Measurements from ENCODE around the gene DYRK4.
"Not testable (repeated sequence)": the region's sequence is repeated elsewhere in the genome, so short reads cannot be mapped to it uniquely, and the experiment has no call there.

Gene DYRK4, protein sequence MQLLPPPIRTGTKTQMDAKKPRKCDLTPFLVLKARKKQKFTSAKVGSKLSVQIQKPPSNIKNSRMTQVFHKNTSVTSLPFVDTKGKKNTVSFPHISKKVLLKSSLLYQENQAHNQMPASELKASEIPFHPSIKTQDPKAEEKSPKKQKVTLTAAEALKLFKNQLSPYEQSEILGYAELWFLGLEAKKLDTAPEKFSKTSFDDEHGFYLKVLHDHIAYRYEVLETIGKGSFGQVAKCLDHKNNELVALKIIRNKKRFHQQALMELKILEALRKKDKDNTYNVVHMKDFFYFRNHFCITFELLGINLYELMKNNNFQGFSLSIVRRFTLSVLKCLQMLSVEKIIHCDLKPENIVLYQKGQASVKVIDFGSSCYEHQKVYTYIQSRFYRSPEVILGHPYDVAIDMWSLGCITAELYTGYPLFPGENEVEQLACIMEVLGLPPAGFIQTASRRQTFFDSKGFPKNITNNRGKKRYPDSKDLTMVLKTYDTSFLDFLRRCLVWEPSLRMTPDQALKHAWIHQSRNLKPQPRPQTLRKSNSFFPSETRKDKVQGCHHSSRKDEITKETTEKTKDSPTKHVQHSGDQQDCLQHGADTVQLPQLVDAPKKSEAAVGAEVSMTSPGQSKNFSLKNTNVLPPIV

GRCh38 chr12:4562034-4562657 is at the start of gene DYRK4:
Gene DYRK4, plus strand, starts transcription at chr12:4562208. Its CDS starts 38 bp downstream, at chr12:4562246.
- DNase-seq, result peak; percentile 54

- DNase-seq, result peak; percentile 59
These were observed 43.8 kb upstream of the DYRK4 start for GRCh38 chr12:4518106-4518728.

- not testable (repeated sequence) for DNase-seq
These were observed 38.6 kb upstream of the DYRK4 start for GRCh38 chr12:4523443-4523842.

DNA sequence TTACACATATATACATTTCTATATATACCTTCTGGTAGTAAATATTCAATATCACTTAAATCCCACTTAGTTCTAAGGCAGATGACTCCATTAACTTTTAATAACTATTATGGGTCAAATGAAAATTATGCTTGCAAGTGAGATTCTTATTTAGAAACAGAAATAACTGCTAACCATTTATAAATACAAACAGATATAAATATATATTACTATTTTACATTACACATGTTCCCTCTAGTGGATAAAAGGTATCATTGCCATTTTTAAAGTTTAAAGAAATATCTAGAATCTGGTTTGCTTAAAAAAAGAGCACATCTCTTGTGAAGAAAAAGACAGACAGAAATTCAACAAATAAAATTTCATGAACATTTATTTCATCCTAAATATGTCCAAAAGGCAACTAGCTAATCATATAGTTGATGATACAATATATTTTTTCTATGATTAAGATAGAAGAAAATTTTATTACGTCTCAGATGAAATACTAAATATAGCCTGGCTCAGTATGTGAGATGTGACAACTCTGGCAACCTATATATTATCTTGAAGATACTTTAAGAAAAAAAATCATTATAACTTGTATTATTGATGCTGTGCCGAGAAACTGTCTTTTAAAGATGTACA is 35.0 kb upstream of the DYRK4 start:
- peak; percentile 11 for DNase-seq

DNA sequence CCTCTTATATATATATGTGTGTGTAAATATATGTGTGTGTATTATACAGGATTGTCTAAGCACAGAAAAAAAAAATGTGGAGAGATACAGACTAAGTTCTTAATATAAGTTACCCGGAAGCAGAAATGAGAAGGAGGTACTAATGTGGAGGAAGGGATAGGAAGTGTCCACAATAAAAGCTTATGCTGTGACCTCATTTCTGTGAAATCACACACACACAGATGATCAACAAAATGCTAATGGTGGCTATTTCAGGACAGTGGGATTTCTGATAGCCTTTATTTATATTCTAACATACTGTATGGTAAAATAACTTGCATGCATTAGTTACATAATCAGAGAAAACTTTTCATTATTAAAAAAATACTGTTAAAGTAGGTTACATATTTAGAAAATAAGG is 31.8 kb upstream of the DYRK4 start:
- no peak for DNase-seq

DNA sequence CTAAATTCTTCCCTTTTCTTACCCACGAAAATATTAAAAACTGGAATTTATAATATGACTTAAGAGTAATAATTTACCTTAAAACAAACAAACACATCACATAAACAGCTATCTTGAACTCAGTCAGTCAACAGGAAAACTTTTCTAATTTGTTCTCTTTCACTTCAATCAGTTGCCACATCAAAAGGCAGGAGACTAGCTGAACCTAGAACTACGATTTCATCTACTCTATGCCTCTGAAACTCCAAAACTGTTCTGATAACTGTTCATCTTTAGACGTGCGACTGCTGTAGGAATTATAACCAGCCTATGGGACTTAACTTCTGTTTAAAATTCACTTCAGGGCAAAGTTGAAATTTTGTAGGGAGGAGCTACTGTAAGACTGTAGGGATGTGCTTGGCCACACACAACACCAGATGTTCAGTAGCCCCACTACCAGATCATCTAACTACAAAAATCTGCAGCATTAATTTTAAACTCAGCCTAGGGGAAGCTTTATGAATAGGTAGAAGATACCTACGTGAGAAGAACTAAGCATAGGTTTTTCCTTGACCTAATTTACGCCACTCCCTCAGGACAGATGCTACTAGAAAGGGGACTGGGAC is 30.9 kb upstream of the DYRK4 start:
- no peak for DNase-seq

DNA sequence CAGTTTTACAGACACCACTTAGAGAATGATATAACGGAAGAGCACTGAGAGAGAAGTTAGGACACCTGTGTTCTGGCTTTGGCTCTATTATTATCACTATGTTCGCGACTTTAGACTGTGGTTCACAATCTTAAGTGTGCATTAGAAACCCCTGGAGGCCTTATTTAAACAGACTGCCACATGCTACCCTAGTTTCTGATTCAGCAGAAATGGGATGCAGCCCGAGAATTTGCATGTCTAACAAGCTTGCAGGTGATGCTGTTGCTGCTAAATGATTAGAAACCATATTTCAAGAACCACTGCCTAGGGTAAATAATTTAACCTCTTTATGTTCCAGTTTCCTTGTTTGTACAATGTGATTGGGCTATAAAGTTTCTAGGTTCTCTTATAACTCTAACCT is 26.9 kb upstream of the DYRK4 start:
- no peak for DNase-seq

DNA sequence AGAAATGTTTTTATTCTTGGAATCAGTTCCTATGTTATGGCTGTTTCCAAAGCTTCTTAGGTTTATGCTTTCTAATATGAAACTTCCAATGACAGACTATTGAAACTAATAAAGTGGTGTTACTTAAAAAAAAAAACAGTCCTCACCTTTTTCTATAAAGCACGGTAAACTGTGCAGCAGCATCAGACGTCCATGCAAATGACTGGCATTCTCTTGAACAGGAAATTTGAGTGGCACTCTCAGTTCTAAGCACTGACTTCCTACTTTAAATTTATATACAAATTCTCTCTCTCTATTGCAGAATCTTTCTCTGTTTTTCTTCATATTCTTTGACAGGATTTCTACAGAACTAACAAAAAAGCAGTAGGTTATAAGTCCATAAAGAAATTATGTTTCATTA is 26.1 kb upstream of the DYRK4 start:
- no peak for DNase-seq

- DNase-seq, result peak; percentile 98
These were observed 23.5 kb upstream of the DYRK4 start, which contains the start of gene RAD51AP1 for GRCh38 chr12:4538207-4539160. Gene RAD51AP1, plus strand, starts transcription at chr12:4538890. Its CDS starts 50 bp downstream, at chr12:4538940.

DNA sequence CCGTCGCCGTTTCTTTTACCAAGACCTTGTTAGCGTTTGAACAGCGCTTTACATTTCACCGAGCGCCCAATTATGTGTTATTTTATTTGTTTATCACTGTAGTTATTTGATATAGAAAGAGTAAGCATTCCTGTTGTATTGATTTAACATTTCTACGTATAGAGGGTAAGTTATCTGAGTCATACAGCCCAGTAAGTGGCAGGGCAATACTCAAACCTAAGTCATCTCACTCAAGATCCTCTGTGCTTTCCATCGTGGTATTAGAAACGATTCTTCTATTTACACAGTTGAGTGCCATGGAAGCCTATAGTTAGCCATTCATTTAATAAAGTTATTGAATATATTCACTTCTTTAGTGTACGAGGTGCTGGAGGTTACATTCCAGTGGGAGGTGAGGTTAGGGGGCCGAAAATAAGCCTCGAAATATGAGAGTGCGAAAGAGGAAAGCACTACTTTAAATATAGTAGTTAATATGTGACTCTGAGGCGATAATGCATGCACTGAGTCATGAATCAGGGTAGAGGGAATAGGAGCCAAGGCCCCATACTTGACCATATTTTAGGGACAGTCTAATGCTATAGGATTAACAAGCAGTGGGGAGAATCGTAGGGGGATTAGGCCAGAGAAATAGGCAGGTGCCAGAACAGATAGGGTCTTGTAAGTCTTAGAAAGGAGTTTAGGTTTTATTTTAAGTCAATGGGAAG is 22.7 kb upstream of the DYRK4 start:
- peak; percentile 3 for DNase-seq

GRCh38 chr12:4540170-4540569 is 21.8 kb upstream of the DYRK4 start:
- no peak for DNase-seq

- no peak for DNase-seq
These were observed 21.4 kb upstream of the DYRK4 start for GRCh38 chr12:4540638-4541037.

GRCh38 chr12:4545195-4545594 is 16.8 kb upstream of the DYRK4 start:
- DNase-seq, result no peak

DNA sequence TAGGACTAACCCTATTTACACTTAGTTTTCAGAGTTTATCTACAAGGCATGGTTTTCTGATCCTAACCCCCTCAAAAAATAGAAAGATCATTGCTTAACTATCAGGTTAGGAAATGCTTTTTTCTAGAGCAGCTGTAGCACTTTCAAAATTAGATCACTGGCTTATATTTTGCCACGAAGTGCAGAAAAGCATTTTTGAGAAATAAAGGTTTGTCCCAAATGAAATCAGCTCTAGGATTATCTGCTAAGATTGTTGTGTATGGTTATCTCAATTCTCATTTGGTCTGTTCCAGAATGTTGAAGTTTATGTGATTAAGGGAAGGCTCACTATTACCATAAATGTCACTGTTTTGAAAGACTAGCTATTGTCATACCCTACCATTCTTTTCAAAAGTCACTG is 9.8 kb upstream of the DYRK4 start:
- DNase-seq, result no peak

GRCh38 chr12:4553943-4554342 is 8.1 kb upstream of the DYRK4 start:
- no peak for DNase-seq

GRCh38 chr12:4555804-4556203 is 6.2 kb upstream of the DYRK4 start:
- no peak for DNase-seq

GRCh38 chr12:4556735-4557530 is 5.1 kb upstream of the DYRK4 start:
- no peak for DNase-seq

- DNase-seq, result no peak
These were observed 4.4 kb upstream of the DYRK4 start for GRCh38 chr12:4557586-4557985.

DNA sequence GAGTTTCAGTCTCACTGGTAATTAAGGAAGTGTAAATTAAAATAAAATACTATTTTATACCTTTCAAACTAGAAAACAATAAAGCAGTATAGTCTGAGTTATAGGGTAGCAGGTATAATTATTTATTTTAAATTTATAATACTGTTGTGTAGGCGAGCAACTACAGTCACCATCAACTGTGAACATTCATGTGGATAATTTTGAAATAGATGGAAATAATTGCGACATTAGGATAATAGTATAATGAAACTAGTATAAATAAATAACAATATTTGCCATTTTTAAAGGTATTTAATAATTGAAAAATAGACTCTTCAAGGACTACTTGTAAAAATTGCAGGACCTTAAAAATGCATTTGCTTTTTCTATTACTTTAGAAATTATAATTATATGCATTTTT is 3.8 kb upstream of the DYRK4 start:
- DNase-seq, result no peak

GRCh38 chr12:4563336-4563735 is 1.3 kb downstream of the DYRK4 start:
- DNase-seq, result no peak

Measured in fibroblast of skin of right quadriceps (primary cell).